22Rv1 (cell line): ENCODE measurements around the gene CNOT4.

Source experiments
- H3K27ac ChIP-seq: fragments of 450-650 bp; 2 replicates; pipeline ENCODE4 v1.5.1; 2017
- CTCF ChIP-seq: fragments of 450-650 bp; IDR thresholded peaks from 2 replicates; pipeline ENCODE4 v1.5.1; 2017; ENCODE audit warnings: mild to moderate bottlenecking
- ZFX ChIP-seq: fragments of 450-650 bp; IDR thresholded peaks from 2 replicates; pipeline ENCODE4 v1.6.1; 2017; ENCODE audit warnings: antibody characterized with exemption, borderline replicate concordance

CNOT4 gene

GRCh38 chr7:135381369-135381768 lies 128.5 kb downstream of the CNOT4 start:
- no peak for TF ChIP-seq ZFX
- TF ChIP-seq CTCF: no peak

GRCh38 chr7:135380351-135380750 lies 129.6 kb downstream of the CNOT4 start:
- no peak overlapping the region for H3K27ac ChIP-seq
- TF ChIP-seq ZFX (no peak), CTCF (no peak)

More at GRCh38 chr7:135381369-135381768, 128.5 kb downstream of the CNOT4 start:
- no peak overlapping the region for H3K27ac ChIP-seq

GRCh38 chr7:135377171-135377570 lies 132.7 kb downstream of the CNOT4 start:
- H3K27ac ChIP-seq: no peak overlapping the region
- TF ChIP-seq CTCF (no peak), ZFX (no peak)

- H3K27ac ChIP-seq: no peak overlapping the region
- TF ChIP-seq ZFX: no peak
- TF ChIP-seq CTCF: no peak
These were observed 133.8 kb downstream of the CNOT4 start for GRCh38 chr7:135375908-135376699.

GRCh38 chr7:135374736-135375135 lies 135.2 kb downstream of the CNOT4 start:
- TF ChIP-seq ZFX: no peak
- no peak overlapping the region for H3K27ac ChIP-seq

- H3K27ac ChIP-seq: no peak overlapping the region
- TF ChIP-seq ZFX (no peak), CTCF (no peak)
These were observed 137.7 kb downstream of the CNOT4 start for GRCh38 chr7:135372222-135372621.

GRCh38 chr7:135370656-135371055 lies 139.2 kb downstream of the CNOT4 start:
- TF ChIP-seq ZFX (no peak), CTCF (no peak)
- H3K27ac ChIP-seq: no peak overlapping the region
